SK-N-MC (cell line): ENCODE results near the gene HEYL.

Source experiments
- EZH2 ChIP-seq: fragments of 200-600 bp; sonication (generic); IDR thresholded peaks from one replicate; pipeline ENCODE4 v1.6.1; 2017; ENCODE audit warnings: antibody characterized with exemption
- FOXP2 ChIP-seq: optimal IDR thresholded peaks from 2 replicates; pipeline ENCODE3; 2011; ENCODE audit warnings: mild to moderate bottlenecking, moderate library complexity; ENCODE audit not compliant: insufficient read depth; ENCODE audit errors: extremely low read length, control extremely low read depth
- POLR2AphosphoS5 ChIP-seq: IDR thresholded peaks from 2 replicates; pipeline ENCODE4 v1.6.1; 2012; ENCODE audit warnings: mild to moderate bottlenecking, low read depth, low read length, borderline replicate concordance

GRCh38 chr1:39596163-39596562 lies 43.3 kb downstream of the HEYL start:
- no peak for TF ChIP-seq EZH2
- TF ChIP-seq POLR2AphosphoS5: no peak
- TF ChIP-seq FOXP2: no peak
